GM12875 (cell line): ENCODE data around the gene ANKFY1.

Experiments
- H3K4me3 ChIP-seq: one replicate; pipeline ENCODE4 v1.5.1; 2011; ENCODE audit warnings: low read depth, low read length, control low read depth
- TF ChIP-seq, protein P1 (sequence below): IDR thresholded peaks from 2 replicates; pipeline ENCODE4 v1.5.1; 2011; ENCODE audit warnings: low read depth, mild to moderate bottlenecking, control low read depth, inconsistent platforms, low read length, moderate library complexity, borderline replicate concordance; ENCODE audit not compliant: insufficient read depth

The ANKFY1 gene

DNA sequence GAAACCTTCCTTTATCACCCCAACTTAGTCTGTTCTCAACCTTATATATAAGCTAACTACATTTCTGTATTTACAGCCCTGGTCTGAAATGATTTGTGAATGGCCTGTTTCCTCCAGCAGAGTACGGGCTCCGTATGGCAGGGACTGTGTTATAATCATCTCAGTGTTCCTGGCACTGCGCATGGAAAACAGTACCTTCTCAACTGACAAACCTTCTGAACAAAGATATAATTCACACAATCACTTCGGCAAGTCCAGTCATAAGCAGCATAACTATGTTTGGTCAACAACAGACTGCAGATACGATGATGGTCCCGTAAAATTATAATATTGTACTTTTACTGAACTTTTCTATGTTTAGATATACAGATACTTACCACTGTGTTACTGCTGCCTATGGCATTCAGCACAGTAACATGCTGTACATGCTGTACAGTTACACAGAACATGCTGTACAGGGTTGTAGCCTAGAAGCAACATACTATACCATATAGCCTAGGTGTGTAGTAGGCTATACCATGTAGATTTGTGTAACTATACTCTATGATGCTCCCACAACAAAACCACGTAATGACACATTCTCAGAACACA lies 30.0 kb downstream of the ANKFY1 start:
- TF ChIP-seq, protein P1, sequence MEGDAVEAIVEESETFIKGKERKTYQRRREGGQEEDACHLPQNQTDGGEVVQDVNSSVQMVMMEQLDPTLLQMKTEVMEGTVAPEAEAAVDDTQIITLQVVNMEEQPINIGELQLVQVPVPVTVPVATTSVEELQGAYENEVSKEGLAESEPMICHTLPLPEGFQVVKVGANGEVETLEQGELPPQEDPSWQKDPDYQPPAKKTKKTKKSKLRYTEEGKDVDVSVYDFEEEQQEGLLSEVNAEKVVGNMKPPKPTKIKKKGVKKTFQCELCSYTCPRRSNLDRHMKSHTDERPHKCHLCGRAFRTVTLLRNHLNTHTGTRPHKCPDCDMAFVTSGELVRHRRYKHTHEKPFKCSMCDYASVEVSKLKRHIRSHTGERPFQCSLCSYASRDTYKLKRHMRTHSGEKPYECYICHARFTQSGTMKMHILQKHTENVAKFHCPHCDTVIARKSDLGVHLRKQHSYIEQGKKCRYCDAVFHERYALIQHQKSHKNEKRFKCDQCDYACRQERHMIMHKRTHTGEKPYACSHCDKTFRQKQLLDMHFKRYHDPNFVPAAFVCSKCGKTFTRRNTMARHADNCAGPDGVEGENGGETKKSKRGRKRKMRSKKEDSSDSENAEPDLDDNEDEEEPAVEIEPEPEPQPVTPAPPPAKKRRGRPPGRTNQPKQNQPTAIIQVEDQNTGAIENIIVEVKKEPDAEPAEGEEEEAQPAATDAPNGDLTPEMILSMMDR: no peak
- no peak overlapping the region for H3K4me3 ChIP-seq

DNA sequence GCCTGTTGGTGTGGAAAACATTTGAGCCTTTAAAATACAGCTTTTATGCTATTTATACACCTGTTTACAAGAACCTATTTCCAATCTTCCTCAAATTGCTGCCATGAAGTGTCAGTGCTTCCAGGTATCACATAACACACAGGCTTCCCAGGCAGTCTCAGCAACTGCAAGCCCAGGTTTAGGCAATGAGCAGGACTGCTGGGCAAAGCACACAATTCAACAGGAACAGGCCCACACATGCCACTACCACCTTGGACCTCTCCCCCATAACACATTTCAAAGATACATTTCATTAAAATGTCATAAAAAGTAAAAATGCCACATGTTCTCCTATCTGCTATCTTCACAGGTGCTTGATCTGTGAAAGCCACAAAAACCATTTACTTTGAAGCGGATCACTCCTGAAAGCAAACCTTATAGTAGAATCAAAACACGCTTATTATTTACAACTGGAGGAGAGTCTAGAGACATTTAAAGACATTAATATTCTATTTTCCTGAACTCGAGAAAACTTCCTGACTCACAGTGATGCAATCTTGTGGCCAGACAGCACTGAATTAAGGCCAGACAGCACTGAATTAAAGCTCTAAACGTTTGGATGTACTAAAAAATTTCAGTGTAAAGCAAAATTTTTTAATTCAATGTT lies 31.5 kb downstream of the ANKFY1 start:
- TF ChIP-seq, protein P1: no peak
- no peak overlapping the region for H3K4me3 ChIP-seq

DNA sequence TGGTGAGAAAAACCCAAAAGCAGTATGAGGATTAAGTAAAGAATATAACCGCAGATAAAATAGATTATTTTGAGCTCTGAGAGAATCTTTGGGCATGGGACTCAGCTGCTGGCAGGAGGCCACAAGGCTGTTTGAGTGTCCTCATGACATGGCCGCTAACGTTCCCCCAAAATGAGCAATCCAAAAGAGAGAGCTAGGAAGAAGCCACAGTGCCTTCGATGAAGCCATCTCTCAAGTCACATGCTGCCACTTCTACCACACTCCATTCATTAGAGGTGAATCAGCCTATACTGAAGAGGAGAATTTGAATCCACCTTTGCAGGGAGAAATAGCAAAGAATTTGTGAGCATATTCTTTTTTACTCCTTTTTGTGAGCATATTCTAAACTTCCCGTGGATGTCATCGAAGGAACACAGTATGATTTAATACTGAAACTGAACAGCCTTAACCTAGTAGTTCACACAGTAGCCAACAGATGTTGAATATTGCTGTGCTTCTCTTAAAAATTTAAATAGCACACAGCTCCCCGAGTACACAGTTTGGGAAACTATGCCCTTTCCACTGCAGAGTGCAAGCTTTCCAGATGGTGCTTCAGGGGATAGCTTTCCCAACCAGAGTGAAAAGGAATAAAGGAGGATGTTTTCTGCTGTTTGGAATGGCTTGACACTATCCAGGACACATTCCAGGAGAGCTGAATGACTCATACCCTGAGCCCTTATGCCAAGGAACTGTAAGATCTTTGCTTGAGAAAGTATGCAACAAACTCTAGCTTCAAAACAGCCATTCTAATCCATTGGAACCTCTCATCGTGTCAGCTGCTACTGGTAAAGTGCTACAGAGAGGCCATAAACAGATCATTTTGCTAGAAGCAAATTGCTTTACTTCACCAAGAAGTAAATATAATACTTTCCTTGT lies 33.9 kb downstream of the ANKFY1 start:
- TF ChIP-seq, protein P1: no peak
- H3K4me3 ChIP-seq: no peak overlapping the region

DNA sequence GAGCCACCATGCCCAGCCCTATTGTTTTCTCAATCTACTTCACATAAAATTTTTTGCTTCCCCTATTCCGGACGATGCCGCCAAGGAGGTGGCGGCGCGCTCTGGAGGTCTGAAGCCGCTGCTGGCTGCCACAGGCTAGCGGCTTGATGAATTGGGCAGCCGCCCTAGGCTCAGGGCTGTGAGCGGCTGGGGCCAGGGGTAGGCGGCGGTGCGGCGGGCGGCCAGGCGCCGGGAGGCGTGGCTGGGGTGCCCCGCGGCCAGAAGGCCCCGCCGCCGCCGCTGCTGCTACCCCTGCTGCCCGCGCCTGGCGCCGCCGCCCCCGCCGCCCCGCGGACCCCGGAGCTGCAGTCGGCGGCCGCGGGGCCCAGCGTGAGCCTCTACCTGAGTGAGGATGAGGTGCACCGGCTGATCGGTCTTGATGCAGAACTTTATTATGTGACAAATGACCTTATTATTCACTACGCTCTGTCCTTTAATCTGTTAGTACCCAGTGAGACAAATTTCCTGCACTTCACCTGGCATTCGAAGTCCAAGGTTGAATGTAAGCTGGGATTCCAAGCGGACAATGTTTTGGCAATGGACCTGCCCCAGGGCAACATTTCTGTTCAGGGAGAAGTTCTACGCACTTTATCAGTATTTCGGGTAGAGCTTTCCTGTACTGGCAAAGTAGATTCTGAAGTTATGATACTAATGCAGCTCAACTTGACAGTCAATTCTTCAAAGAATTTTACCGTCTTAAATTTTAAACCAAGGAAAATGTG lies 41.7 kb downstream of the ANKFY1 start:
- TF ChIP-seq, protein P1: no peak
- no peak overlapping the region for H3K4me3 ChIP-seq

DNA sequence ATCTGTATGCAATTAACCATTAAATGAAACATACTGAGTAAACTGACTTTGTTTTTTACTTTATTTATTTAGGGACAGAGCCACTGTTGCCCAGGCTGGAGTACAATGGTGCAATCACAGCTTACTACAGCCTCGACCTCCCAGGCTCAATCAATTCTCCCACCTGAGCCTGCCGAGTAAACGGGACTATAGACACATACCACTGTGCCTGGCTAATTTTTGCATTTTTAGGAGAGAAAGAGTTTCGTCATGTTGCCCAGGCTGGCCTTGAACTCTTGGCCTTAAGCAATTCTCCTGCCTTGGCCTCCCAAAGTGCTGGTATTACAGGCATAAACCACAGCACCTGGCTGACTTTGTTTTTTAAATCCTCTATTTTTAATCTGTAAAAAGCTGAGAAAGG lies 42.6 kb downstream of the ANKFY1 start:
- TF ChIP-seq, protein P1: no peak
- no peak overlapping the region for H3K4me3 ChIP-seq

DNA sequence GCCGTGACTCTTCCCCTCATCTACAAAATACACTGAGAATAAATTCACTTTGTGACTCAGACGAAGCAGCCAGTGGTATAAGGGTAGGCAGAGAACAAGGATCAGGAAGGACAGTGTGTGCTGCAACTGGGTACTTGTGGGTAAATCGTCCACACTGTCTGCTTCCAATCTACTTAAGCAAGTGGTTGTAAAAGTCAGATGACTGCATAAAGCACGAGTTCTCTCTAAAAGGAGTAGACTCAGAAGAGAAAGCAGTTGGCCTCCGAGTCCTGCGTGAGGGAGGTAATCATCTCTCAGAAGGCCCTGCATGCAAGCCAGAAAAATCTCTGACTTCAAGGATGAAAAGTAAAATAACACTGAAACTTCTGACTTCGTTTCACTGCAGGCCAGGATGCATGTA lies 43.1 kb downstream of the ANKFY1 start:
- TF ChIP-seq, protein P1: no peak
- no peak overlapping the region for H3K4me3 ChIP-seq
